Fibroblast of pulmonary artery (primary cell): ENCODE results near the gene RIMBP2.

Source experiments
- DNase-seq: peaks from one replicate; pipeline ENCODE4 v3.0.0-alpha.2; 2010; ENCODE audit warnings: low read depth
- H3K4me3 ChIP-seq: replicated peaks from 2 replicates; pipeline ENCODE4 v1.5.1; 2011; ENCODE audit warnings: low read depth, mild to moderate bottlenecking, control low read depth, low read length, moderate library complexity
- CTCF ChIP-seq: IDR thresholded peaks from 2 replicates; pipeline ENCODE4 v1.5.1; 2011; ENCODE audit warnings: mild to moderate bottlenecking, control low read depth, low read length, inconsistent platforms; ENCODE audit errors: missing control alignments

Gene RIMBP2

GRCh38 chr12:130456375-130457199 is 259.5 kb downstream of the RIMBP2 start:
- TF ChIP-seq CTCF = no peak
- no peak overlapping the region for H3K4me3 ChIP-seq
- DNase-seq = no peak

DNA sequence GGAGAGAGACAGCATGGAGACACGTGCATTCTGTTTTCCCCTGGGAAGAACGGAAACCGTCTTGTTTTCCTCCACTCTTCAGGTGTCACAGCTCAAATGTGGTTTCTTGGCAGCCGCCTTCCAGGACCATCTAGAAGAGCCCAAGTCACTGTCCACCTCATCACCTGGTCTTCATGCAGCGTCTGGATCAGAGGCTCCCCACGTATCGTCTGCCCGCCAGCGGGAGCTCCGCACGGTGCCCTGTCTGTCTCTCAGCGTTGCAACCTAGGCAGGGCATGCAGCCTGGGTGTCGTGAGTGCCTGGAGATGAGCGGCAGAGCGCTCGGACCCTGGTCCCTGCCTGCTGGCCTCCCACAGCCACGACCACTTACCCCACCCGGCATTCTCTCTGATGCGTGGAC is 260.9 kb downstream of the RIMBP2 start:
- no peak for DNase-seq
- H3K4me3 ChIP-seq = no peak overlapping the region

DNA sequence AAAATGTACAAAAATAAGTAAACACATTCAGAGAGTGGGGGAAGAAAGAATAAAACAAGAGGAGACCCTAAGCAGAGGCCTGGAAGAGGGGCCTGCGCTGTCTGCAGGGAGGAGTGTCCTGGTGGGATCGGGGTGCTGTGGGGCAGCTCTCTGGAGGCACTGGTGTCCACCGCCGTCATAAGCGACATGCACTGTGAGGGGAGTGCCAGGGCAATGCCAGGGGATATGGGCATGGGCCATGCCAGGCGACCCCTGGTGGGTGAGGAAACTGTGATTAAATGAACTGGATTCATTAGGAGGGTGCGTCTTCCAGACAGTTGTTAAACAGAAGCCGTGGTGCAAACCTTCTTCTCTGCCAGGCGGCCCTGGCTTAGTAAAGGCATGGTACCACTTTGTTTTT is 261.8 kb downstream of the RIMBP2 start:
- no peak for DNase-seq
- no peak for TF ChIP-seq CTCF

More for the DNA sequence above, 260.9 kb downstream of the RIMBP2 start:
- no peak for TF ChIP-seq CTCF

GRCh38 chr12:130452546-130452945 is 263.6 kb downstream of the RIMBP2 start:
- DNase-seq = no peak
- no peak overlapping the region for H3K4me3 ChIP-seq
- TF ChIP-seq CTCF = no peak

More for the DNA sequence above, 261.8 kb downstream of the RIMBP2 start:
- H3K4me3 ChIP-seq = no peak overlapping the region

DNA sequence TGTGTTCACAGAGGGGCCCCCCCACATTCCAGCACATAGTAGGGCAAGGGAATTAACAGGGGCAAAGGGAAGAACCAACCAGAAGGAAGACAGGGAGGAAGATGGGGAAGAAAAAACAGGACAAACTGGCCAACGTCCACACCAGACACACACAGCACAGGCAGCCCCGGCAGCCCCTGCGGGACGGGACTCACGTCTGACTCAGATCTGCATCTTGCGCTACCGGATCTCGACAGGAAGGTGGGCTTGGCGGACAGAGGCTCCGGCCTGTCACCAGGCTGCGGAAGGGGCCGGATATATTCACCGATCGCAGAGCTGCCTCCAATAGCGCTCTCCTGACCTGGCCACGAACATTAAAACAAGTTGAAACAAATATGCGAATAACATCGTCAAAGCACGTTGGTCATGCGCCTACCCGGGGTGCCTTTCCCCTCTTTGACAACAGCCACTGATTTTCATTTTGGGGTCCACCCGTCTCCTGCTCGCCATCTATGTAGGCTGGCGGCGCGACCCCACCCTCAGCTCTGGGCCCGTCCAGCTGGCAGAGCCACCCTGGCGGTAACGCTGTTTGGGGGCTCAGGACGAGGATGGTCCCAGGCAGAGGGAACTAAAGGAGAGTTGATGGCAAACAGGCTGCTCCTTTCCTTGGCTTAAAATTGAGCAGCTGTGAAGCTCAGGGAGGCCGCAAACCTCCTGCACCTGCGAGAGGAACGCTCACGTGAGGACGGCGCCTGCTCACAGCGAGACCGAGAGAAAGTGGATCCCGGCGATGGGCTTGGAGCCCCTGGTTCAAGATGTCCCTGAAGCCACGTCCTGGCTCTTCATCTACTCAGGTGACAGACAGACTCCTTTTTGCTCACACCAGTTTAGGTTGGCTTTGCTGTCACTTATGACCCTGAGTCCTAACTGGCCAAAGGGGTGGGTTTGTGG is 264.8 kb downstream of the RIMBP2 start:
- no peak overlapping the region for H3K4me3 ChIP-seq
- no peak for TF ChIP-seq CTCF

GRCh38 chr12:130449291-130449690 is 266.8 kb downstream of the RIMBP2 start:
- DNase-seq = no peak
- no peak for TF ChIP-seq CTCF
- H3K4me3 ChIP-seq = no peak overlapping the region

More for the DNA sequence above, 264.8 kb downstream of the RIMBP2 start:
- no peak for DNase-seq
